GM12878 (cell line): ENCODE measurements around the gene CSNK1G1. TPM values are rescaled to one million over a fixed set of nuclear protein-coding genes. Genes with fewer than 3 reads are reported as not detected.

Experiments
- BHLHE40 ChIP-seq, 2 experiments: fragments of 450-650 bp in 1 of 2; IDR thresholded peaks; 2 replicates each; pipeline ENCODE4 v1.6.1; 2011 to 2017; ENCODE audit warnings: low read depth in 2 of 2, borderline replicate concordance in 1 of 2, improper control_type of control experiment in 1 of 2, low read length in 1 of 2, mild to moderate bottlenecking in 1 of 2
- CEBPB ChIP-seq, 2 experiments: fragments of 150-350 bp in 1 of 2; IDR thresholded peaks; 2 replicates each; pipeline ENCODE4 v1.6.1; 2012 to 2014; ENCODE audit warnings: low read depth in 2 of 2, low read length in 2 of 2, borderline replicate concordance in 1 of 2, inconsistent platforms in 1 of 2
- EZH2 ChIP-seq: IDR thresholded peaks from 2 replicates; pipeline ENCODE4 v1.6.1; 2012; ENCODE audit warnings: low read depth, mild to moderate bottlenecking, control low read depth, inconsistent platforms, low read length, borderline replicate concordance; ENCODE audit not compliant: control insufficient read depth
- HDAC2 ChIP-seq: fragments of 200-600 bp; sonication (generic); IDR thresholded peaks from 2 replicates; pipeline ENCODE4 v1.6.1; 2017
- IKZF1 ChIP-seq: fragments of 450-650 bp; conservative IDR thresholded peaks from 2 replicates; pipeline ENCODE4 v1.6.1; 2017; ENCODE audit warnings: antibody characterized with exemption, mild to moderate bottlenecking
- KAT2A ChIP-seq: conservative IDR thresholded peaks from 2 replicates; pipeline ENCODE4 v1.6.1; 2011; ENCODE audit warnings: low read depth, low read length; ENCODE audit not compliant: control insufficient read depth
- MAX ChIP-seq: IDR thresholded peaks from 2 replicates; pipeline ENCODE4 v1.6.1; 2012; ENCODE audit warnings: low read depth, low read length, improper control_type of control experiment
- MTA2 ChIP-seq: fragments of 450-650 bp; IDR thresholded peaks from 2 replicates; pipeline ENCODE4 v1.6.1; 2016; ENCODE audit warnings: low read depth, mild to moderate bottlenecking, moderate library complexity
- PML ChIP-seq: IDR thresholded peaks from 2 replicates; pipeline ENCODE4 v1.6.1; 2012; ENCODE audit warnings: low read length, inconsistent platforms
- SREBF1 ChIP-seq: IDR thresholded peaks from 2 replicates; pipeline ENCODE4 v1.6.1; 2012; ENCODE audit warnings: mild to moderate bottlenecking, low read length
- YBX1 ChIP-seq: fragments of 450-650 bp; IDR thresholded peaks from 2 replicates; pipeline ENCODE4 v1.6.1; 2016; ENCODE audit warnings: antibody characterized with exemption
- ZNF384 ChIP-seq: IDR thresholded peaks from 2 replicates; pipeline ENCODE4 v1.6.1; 2012; ENCODE audit warnings: low read depth, mild to moderate bottlenecking, low read length, improper control_type of control experiment, borderline replicate concordance
- polyA plus RNA-seq, 11 experiments: library from polyadenylated mRNA; depleted of rRNA in 4 of 11; unstranded in 6 of 11; stranded (reverse) in 5 of 11; fragments of >200 nt; fragmentation: Nextera tagmentation in 4 of 11; fragmentation: Illumina TruSeq in 1 of 11; extraction: Ambion mirVana in 4 of 11; extraction: Trizol in 1 of 11; gene quantifications; 1 replicate in 1 of 11; 2 replicates in 10 of 11; pipeline versions ENCODE4 v1.2.1 to v1.2.3, GENCODE V29; 2011 to 2016; ENCODE audit warnings: inconsistent platforms in 2 of 11, missing spikeins in 2 of 11, low read depth in 1 of 11
- total RNA-seq, 4 experiments: library from RNA; depleted of rRNA in 3 of 4; stranded (reverse); fragments of >200 nt in 3 of 4; fragmentation: Illumina TruSeq in 1 of 4; extraction: Trizol in 1 of 4; gene quantifications; 2 replicates each; pipeline versions ENCODE4 v1.2.1 to v1.2.3, GENCODE V29; 2013 to 2021
- TF ChIP-seq, protein P1 (sequence below): fragments of 450-650 bp; formaldehyde crosslinking; IDR thresholded peaks from 2 replicates; pipeline ENCODE4 v1.4.0; 2020; ENCODE audit warnings: mild to moderate bottlenecking, moderate library complexity
- TF ChIP-seq, protein P2 (sequence below): fragments of 450-650 bp; IDR thresholded peaks from 2 replicates; pipeline ENCODE4 v1.6.1; 2017; ENCODE audit warnings: antibody characterized with exemption, mild to moderate bottlenecking, moderate library complexity
- TF ChIP-seq, protein P3 (sequence below): fragments of 450-650 bp; IDR thresholded peaks from 2 replicates; pipeline ENCODE4 v1.6.1; 2016; ENCODE audit warnings: mild to moderate bottlenecking, moderate library complexity, borderline replicate concordance
- TF ChIP-seq, protein P4 (sequence below): fragments of 450-650 bp; IDR thresholded peaks from 2 replicates; pipeline ENCODE4 v1.6.1; 2014; ENCODE audit warnings: mild to moderate bottlenecking

Gene CSNK1G1
- total and polyA plus RNA-seq, 10 of the 15 experiments (the other 5 are each of a cell fraction or from before 2014, with no cell fraction given) = 6.1 to 23.4 (median 15.3) TPM

DNA sequence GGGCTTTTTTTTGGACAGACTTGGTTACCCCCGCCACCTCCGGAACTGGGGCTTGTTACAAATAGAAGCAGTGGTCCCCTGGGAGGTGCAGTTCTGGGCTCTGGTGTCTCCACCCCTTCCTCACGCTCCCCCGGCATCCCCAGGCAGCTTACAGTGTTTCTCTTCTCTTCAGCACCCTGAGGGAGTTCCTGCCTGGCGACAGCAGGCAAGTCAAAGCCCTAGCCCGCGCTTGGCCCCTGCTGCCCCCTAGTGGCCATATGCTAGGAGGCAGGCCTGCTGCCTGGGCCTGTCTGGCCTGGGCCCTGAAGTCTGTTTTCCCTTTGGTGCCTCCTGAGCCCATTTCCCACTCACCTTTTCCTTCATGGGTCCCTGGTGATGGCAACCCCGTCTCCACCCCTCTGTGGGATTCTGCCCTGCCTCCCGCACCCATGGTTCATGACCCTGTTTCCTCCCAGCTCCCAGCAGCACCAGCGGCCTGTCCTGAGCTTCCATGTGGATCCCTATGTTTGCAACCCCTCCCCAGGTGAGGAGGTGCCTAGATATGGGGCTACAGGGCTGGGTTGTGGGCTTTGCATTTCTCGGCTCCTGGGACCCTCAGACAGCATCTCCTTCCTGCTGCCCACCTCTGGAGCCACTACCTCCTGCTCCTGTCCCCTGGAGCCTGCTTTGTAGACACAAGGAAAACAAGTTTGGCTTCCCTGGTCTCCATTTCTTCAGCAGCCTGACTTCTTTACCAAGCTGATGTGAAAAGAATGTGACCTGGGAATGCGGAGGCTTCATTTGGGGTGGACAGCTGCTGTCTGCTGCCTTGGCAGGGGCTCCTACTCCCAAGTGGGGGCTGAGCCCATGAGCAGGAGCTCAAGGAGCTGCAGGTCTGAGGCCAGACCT lies 202.2 kb downstream of the CSNK1G1 start (continued):
- TF ChIP-seq, protein P1, sequence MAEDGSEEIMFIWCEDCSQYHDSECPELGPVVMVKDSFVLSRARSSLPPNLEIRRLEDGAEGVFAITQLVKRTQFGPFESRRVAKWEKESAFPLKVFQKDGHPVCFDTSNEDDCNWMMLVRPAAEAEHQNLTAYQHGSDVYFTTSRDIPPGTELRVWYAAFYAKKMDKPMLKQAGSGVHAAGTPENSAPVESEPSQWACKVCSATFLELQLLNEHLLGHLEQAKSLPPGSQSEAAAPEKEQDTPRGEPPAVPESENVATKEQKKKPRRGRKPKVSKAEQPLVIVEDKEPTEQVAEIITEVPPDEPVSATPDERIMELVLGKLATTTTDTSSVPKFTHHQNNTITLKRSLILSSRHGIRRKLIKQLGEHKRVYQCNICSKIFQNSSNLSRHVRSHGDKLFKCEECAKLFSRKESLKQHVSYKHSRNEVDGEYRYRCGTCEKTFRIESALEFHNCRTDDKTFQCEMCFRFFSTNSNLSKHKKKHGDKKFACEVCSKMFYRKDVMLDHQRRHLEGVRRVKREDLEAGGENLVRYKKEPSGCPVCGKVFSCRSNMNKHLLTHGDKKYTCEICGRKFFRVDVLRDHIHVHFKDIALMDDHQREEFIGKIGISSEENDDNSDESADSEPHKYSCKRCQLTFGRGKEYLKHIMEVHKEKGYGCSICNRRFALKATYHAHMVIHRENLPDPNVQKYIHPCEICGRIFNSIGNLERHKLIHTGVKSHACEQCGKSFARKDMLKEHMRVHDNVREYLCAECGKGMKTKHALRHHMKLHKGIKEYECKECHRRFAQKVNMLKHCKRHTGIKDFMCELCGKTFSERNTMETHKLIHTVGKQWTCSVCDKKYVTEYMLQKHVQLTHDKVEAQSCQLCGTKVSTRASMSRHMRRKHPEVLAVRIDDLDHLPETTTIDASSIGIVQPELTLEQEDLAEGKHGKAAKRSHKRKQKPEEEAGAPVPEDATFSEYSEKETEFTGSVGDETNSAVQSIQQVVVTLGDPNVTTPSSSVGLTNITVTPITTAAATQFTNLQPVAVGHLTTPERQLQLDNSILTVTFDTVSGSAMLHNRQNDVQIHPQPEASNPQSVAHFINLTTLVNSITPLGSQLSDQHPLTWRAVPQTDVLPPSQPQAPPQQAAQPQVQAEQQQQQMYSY (CRISPR knock-in tag) = no peak
- TF ChIP-seq HDAC2 (no peak), CEBPB (IDR thresholded peaks at IDR 0.05; ENCODE audit: borderline replicate concordance in 1 of 2, low read depth in 2 of 2, low read length in 2 of 2) (no peak), EZH2 (no peak), KAT2A (no peak), YBX1 (no peak), SREBF1 (no peak), BHLHE40 (IDR thresholded peaks at IDR 0.05; ENCODE audit: borderline replicate concordance in 1 of 2, low read depth in 2 of 2, low read length in 1 of 2) (peak; percentile 45 to 58), MAX (peak; percentile 52; the same call in 1 of the 2 replicates), ZNF384 (no peak), MTA2 (peak; percentile 8; the same call in 1 of the 2 replicates), PML (peak; percentile 67; the same call in 1 of the 2 replicates), IKZF1 (peak; percentile 57; the same call in 1 of the 2 replicates)
- TF ChIP-seq, protein P2, sequence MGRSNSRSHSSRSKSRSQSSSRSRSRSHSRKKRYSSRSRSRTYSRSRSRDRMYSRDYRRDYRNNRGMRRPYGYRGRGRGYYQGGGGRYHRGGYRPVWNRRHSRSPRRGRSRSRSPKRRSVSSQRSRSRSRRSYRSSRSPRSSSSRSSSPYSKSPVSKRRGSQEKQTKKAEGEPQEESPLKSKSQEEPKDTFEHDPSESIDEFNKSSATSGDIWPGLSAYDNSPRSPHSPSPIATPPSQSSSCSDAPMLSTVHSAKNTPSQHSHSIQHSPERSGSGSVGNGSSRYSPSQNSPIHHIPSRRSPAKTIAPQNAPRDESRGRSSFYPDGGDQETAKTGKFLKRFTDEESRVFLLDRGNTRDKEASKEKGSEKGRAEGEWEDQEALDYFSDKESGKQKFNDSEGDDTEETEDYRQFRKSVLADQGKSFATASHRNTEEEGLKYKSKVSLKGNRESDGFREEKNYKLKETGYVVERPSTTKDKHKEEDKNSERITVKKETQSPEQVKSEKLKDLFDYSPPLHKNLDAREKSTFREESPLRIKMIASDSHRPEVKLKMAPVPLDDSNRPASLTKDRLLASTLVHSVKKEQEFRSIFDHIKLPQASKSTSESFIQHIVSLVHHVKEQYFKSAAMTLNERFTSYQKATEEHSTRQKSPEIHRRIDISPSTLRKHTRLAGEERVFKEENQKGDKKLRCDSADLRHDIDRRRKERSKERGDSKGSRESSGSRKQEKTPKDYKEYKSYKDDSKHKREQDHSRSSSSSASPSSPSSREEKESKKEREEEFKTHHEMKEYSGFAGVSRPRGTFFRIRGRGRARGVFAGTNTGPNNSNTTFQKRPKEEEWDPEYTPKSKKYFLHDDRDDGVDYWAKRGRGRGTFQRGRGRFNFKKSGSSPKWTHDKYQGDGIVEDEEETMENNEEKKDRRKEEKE = no peak
- TF ChIP-seq, protein P3, sequence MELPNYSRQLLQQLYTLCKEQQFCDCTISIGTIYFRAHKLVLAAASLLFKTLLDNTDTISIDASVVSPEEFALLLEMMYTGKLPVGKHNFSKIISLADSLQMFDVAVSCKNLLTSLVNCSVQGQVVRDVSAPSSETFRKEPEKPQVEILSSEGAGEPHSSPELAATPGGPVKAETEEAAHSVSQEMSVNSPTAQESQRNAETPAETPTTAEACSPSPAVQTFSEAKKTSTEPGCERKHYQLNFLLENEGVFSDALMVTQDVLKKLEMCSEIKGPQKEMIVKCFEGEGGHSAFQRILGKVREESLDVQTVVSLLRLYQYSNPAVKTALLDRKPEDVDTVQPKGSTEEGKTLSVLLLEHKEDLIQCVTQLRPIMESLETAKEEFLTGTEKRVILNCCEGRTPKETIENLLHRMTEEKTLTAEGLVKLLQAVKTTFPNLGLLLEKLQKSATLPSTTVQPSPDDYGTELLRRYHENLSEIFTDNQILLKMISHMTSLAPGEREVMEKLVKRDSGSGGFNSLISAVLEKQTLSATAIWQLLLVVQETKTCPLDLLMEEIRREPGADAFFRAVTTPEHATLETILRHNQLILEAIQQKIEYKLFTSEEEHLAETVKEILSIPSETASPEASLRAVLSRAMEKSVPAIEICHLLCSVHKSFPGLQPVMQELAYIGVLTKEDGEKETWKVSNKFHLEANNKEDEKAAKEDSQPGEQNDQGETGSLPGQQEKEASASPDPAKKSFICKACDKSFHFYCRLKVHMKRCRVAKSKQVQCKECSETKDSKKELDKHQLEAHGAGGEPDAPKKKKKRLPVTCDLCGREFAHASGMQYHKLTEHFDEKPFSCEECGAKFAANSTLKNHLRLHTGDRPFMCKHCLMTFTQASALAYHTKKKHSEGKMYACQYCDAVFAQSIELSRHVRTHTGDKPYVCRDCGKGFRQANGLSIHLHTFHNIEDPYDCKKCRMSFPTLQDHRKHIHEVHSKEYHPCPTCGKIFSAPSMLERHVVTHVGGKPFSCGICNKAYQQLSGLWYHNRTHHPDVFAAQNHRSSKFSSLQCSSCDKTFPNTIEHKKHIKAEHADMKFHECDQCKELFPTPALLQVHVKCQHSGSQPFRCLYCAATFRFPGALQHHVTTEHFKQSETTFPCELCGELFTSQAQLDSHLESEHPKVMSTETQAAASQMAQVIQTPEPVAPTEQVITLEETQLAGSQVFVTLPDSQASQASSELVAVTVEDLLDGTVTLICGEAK = no peak
- TF ChIP-seq, protein P4, sequence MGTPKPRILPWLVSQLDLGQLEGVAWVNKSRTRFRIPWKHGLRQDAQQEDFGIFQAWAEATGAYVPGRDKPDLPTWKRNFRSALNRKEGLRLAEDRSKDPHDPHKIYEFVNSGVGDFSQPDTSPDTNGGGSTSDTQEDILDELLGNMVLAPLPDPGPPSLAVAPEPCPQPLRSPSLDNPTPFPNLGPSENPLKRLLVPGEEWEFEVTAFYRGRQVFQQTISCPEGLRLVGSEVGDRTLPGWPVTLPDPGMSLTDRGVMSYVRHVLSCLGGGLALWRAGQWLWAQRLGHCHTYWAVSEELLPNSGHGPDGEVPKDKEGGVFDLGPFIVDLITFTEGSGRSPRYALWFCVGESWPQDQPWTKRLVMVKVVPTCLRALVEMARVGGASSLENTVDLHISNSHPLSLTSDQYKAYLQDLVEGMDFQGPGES = no peak
